H9 (cell line): ENCODE data around the gene GRK3. TPM values are rescaled to one million over a fixed set of nuclear protein-coding genes. Genes with fewer than 3 reads are reported as not detected.

ENCODE experiments used
- DNase-seq: peaks from one replicate; pipeline ENCODE4 v3.0.0-alpha.2; 2017
- H2AFZ ChIP-seq: one replicate; pipeline ENCODE4 v1.6.1; 2013; ENCODE audit warnings: mild to moderate bottlenecking, low read length, control low read depth, moderate library complexity
- H2AK5ac ChIP-seq: 2 replicates; pipeline ENCODE4 v1.6.1; 2013; ENCODE audit warnings: low read length, control low read depth, mixed read lengths; ENCODE audit not compliant: insufficient read length
- H2BK120ac ChIP-seq: one replicate; pipeline ENCODE4 v1.6.1; 2013; ENCODE audit warnings: low read depth, mild to moderate bottlenecking, low read length, control low read depth, inconsistent platforms; ENCODE audit not compliant: poor library complexity, severe bottlenecking
- H2BK12ac ChIP-seq: 2 replicates; pipeline ENCODE4 v1.6.1; 2013; ENCODE audit warnings: low read length, control low read depth, mixed read lengths, low read depth; ENCODE audit not compliant: insufficient read length
- H2BK15ac ChIP-seq: 2 replicates; pipeline ENCODE4 v1.6.1; 2013; ENCODE audit warnings: low read depth, low read length, control low read depth
- H2BK20ac ChIP-seq: one replicate; pipeline ENCODE4 v1.6.1; 2013; ENCODE audit warnings: low read depth, mild to moderate bottlenecking, low read length, control low read depth, inconsistent platforms; ENCODE audit not compliant: poor library complexity, severe bottlenecking
- H2BK5ac ChIP-seq: 2 replicates; pipeline ENCODE4 v1.6.1; 2013; ENCODE audit warnings: low read length, control low read depth, mixed read lengths; ENCODE audit not compliant: insufficient read length
- H3K14ac ChIP-seq: 2 replicates; pipeline ENCODE4 v1.6.1; 2013; ENCODE audit warnings: low read length, control low read depth; ENCODE audit not compliant: insufficient read depth
- H3K18ac ChIP-seq: 2 replicates; pipeline ENCODE4 v1.6.1; 2013; ENCODE audit warnings: low read depth, mild to moderate bottlenecking, mixed read lengths, low read length, control low read depth; ENCODE audit not compliant: insufficient read length
- H3K23ac ChIP-seq: 2 replicates; pipeline ENCODE4 v1.6.1; 2013; ENCODE audit warnings: low read length, control low read depth, mixed read lengths, low read depth; ENCODE audit not compliant: insufficient read length
- H3K23me2 ChIP-seq: 2 replicates; pipeline ENCODE4 v1.6.1; 2013; ENCODE audit warnings: low read depth, mild to moderate bottlenecking, mixed read lengths, low read length, control low read depth; ENCODE audit not compliant: insufficient read length, poor library complexity, severe bottlenecking
- H3K27ac ChIP-seq: 2 replicates; pipeline ENCODE4 v1.5.1; 2013; ENCODE audit warnings: low read length, control low read depth, mixed read lengths, low read depth; ENCODE audit not compliant: insufficient read length
- H3K27me3 ChIP-seq: 2 replicates; pipeline ENCODE4 v1.6.1; 2013; ENCODE audit warnings: low read length, control low read depth, inconsistent platforms; ENCODE audit not compliant: insufficient read depth
- H3K4ac ChIP-seq: 2 replicates; pipeline ENCODE4 v1.6.1; 2013; ENCODE audit warnings: low read depth, mild to moderate bottlenecking, control low read depth, inconsistent platforms, low read length, moderate library complexity
- H3K4me1 ChIP-seq: 2 replicates; pipeline ENCODE4 v1.6.1; 2013; ENCODE audit warnings: low read length, control low read depth, inconsistent platforms; ENCODE audit not compliant: insufficient read depth
- H3K4me2 ChIP-seq: 2 replicates; pipeline ENCODE4 v1.6.1; 2013; ENCODE audit warnings: low read length, control low read depth, mixed read lengths; ENCODE audit not compliant: insufficient read length, insufficient read depth
- H3K56ac ChIP-seq: 2 replicates; pipeline ENCODE4 v1.6.1; 2013; ENCODE audit warnings: low read depth, mild to moderate bottlenecking, mixed read lengths, low read length, control low read depth; ENCODE audit not compliant: insufficient read length
- H3K79me1 ChIP-seq: 2 replicates; pipeline ENCODE4 v1.6.1; 2013; ENCODE audit warnings: low read depth, mild to moderate bottlenecking, moderate library complexity, low read length, control low read depth, inconsistent platforms; ENCODE audit not compliant: insufficient read depth, poor library complexity, severe bottlenecking
- H3K79me2 ChIP-seq: 2 replicates; pipeline ENCODE4 v1.6.1; 2013; ENCODE audit warnings: low read length, control low read depth, inconsistent platforms; ENCODE audit not compliant: insufficient read depth
- H3K9ac ChIP-seq: 2 replicates; pipeline ENCODE4 v1.6.1; 2013; ENCODE audit warnings: low read length, control low read depth, mixed read lengths; ENCODE audit not compliant: insufficient read length; ENCODE audit errors: extremely low read depth
- H3K9me3 ChIP-seq: one replicate; pipeline ENCODE4 v1.6.1; 2013; ENCODE audit warnings: low read depth, low read length, inconsistent platforms; ENCODE audit not compliant: control insufficient read depth
- H3T11ph ChIP-seq: one replicate; pipeline ENCODE4 v1.6.1; 2013; ENCODE audit warnings: mild to moderate bottlenecking, low read length, control low read depth, inconsistent platforms
- H4K20me1 ChIP-seq: one replicate; pipeline ENCODE4 v1.6.1; 2013; ENCODE audit not compliant: control insufficient read depth, insufficient read length, insufficient read depth
- H4K5ac ChIP-seq: 2 replicates; pipeline ENCODE4 v1.6.1; 2013; ENCODE audit warnings: low read depth, mild to moderate bottlenecking, mixed read lengths, low read length, control low read depth; ENCODE audit not compliant: insufficient read length
- H4K8ac ChIP-seq: replicated peaks from 2 replicates; pipeline ENCODE4 v1.6.1; 2013; ENCODE audit warnings: low read length, control low read depth, mixed read lengths, low read depth; ENCODE audit not compliant: insufficient read length
- H4K91ac ChIP-seq: 2 replicates; pipeline ENCODE4 v1.6.1; 2013; ENCODE audit warnings: low read depth, mild to moderate bottlenecking, moderate library complexity, mixed read lengths, low read length, control low read depth; ENCODE audit not compliant: insufficient read length
- H3K27ac Mint-ChIP-seq, 3 experiments: 2 replicates in 2 of 3; 3 replicates in 1 of 3; pipeline ENCODE4 v1.8.0; 2020 to 2021; ENCODE audit warnings: mixed read lengths in 3 of 3, mild to moderate bottlenecking in 1 of 3, moderate library complexity in 1 of 3
- H3K27me3 Mint-ChIP-seq: 2 replicates; pipeline ENCODE4 v1.8.0; 2021; ENCODE audit warnings: low read depth, mild to moderate bottlenecking, moderate library complexity, mixed read lengths
- H3K36me3 Mint-ChIP-seq, 3 experiments: 2 replicates in 2 of 3; 3 replicates in 1 of 3; pipeline ENCODE4 v1.8.0; 2020 to 2021; ENCODE audit warnings: low read depth in 3 of 3, mixed read lengths in 3 of 3; ENCODE audit not compliant: insufficient read depth in 1 of 3
- H3K4me1 Mint-ChIP-seq, 2 experiments: 2 replicates each; pipeline ENCODE4 v1.8.0; 2020; ENCODE audit warnings: mixed read lengths in 2 of 2
- H3K4me3 Mint-ChIP-seq, 2 experiments: 2 replicates in 1 of 2; 3 replicates in 1 of 2; pipeline ENCODE4 v1.8.0; 2020 to 2021; ENCODE audit warnings: mild to moderate bottlenecking in 2 of 2, mixed read lengths in 2 of 2, moderate library complexity in 1 of 2
- H3K9me3 Mint-ChIP-seq, 2 experiments: 2 replicates in 1 of 2; 3 replicates in 1 of 2; pipeline ENCODE4 v1.8.0; 2020; ENCODE audit warnings: mild to moderate bottlenecking in 2 of 2, mixed read lengths in 2 of 2, moderate library complexity in 1 of 2
- CTCF ChIP-seq: fragments of 200-600 bp; sonication (generic); conservative IDR thresholded peaks from 3 replicates; pipeline ENCODE4 v1.8.0; 2021; ENCODE audit warnings: antibody characterized with exemption, mild to moderate bottlenecking
- WGBS: extraction: QIAGEN DNeasy Blood & Tissue Kit; methylation state at CpG from one replicate; pipeline ENCODE4 v1.1.7; 2013; ENCODE audit warnings: missing lambda C conversion rate, low lambda C conversion rate, mixed read lengths; ENCODE audit not compliant: insufficient read length; ENCODE audit errors: extremely low coverage; 5-methylcytosine and 5-hydroxymethylcytosine counted together
- total RNA-seq: library from RNA; stranded (reverse); gene quantifications from 2 replicates; pipeline ENCODE4 v1.2.1, GENCODE V29; 2021

Gene GRK3
- total RNA-seq, 1 experiment from 2014 or later, result 23.9 TPM

GRCh38 chr22:25623851-25624250 lies 59.4 kb downstream of the GRK3 start:
- Histone ChIP-seq H2BK20ac (no peak overlapping the region), H3K79me2 (no peaks in the 10 kb centered on the region), H4K8ac (no peak overlapping the region), H2BK12ac (no peak overlapping the region), H2AFZ (no peak overlapping the region), H3K14ac (no peak overlapping the region), H4K91ac (no peak overlapping the region), H3K23ac (no peak overlapping the region), H3K56ac (no peak overlapping the region), H2BK120ac (no peak overlapping the region), H4K20me1 (no peaks in the 10 kb centered on the region), H3K4ac (no peak overlapping the region), H3K27ac (no peak overlapping the region), H3K18ac (no peak overlapping the region), H3K79me1 (no peaks in the 10 kb centered on the region), H3K9ac (no peak overlapping the region), H2AK5ac (no peak overlapping the region), H3K23me2 (no peaks in the 10 kb centered on the region), H2BK15ac (no peak overlapping the region), H3K4me1 (peaks cover 11% of the 10 kb centered on the region; the same call in 1 of the 2 replicates), H3T11ph (no peak overlapping the region), H3K9me3 (no peaks in the 10 kb centered on the region), H4K5ac (no peak overlapping the region), H3K4me2 (no peak overlapping the region), H3K27me3 (no peaks in the 10 kb centered on the region), H2BK5ac (no peak overlapping the region)
- WGBS, result no CpG with 5 or more reads among the region's 7 CpGs
- Mint-ChIP-seq H3K9me3 (no peaks in the 10 kb centered on the region), H3K4me3 (peak overlapping the region in 1 of 2 experiments; percentile 13; a peak in 1 of 5 replicates), H3K27me3 (no peaks in the 10 kb centered on the region), H3K36me3 (peaks cover 0 to 10% (median 5%) of the 10 kb centered on the region in 3 experiments; a peak in 5 of 7 replicates), H3K27ac (peak overlapping the region in 1 of 3 experiments; percentile 12; a peak in 2 of 7 replicates), H3K4me1 (peaks cover 41 to 47% of the 10 kb centered on the region in 2 experiments)
- DNase-seq, result no peak
- no peak for TF ChIP-seq CTCF
